Breast epithelium (tissue), 4 donors: Measurements from ENCODE around the gene PSMA7. TPM values are rescaled to one million over a fixed set of nuclear protein-coding genes. Genes with fewer than 3 reads are reported as not detected.
A peak's percentile ranks its signal among the peaks of the same experiment; 100 is the strongest.

Experiments used
- DNase-seq, 2 donors: peaks; one replicate each; pipeline ENCODE4 v3.0.0-alpha.2; 2019; ENCODE audit warnings: low spot score in 2 of 2
- H3K27ac ChIP-seq, 2 donors: fragments of 200-600 bp; sonication (generic) in 1 of 2; one replicate each; pipeline ENCODE4 v1.5.1; 2016 to 2019; ENCODE audit warnings: mild to moderate bottlenecking in 1 of 2
- H3K27me3 ChIP-seq, 2 donors: fragments of 200-600 bp; sonication (generic) in 1 of 2; one replicate each; pipeline versions ENCODE4 v1.5.1 to v1.6.0; 2017 to 2019; ENCODE audit warnings: control low read depth in 1 of 2, mild to moderate bottlenecking in 1 of 2
- H3K36me3 ChIP-seq: fragments of 200-600 bp; one replicate; pipeline ENCODE4 v1.5.1; 2019
- H3K4me1 ChIP-seq, 2 donors: fragments of 200-600 bp; sonication (generic); one replicate each; pipeline ENCODE4 v1.5.1; 2016 to 2019; ENCODE audit warnings: control low read depth in 1 of 2
- H3K4me3 ChIP-seq, 3 donors: fragments of 200-600 bp; sonication (generic); 1 replicate in 2 of 3; 2 replicates in 1 of 3; pipeline ENCODE4 v1.5.1; 2016 to 2019; ENCODE audit warnings: mild to moderate bottlenecking in 3 of 3, moderate library complexity in 2 of 3
- H3K9me3 ChIP-seq, 2 donors: fragments of 200-600 bp; sonication (generic) in 1 of 2; one replicate each; pipeline ENCODE4 v1.5.1; 2016 to 2019; ENCODE audit warnings: control low read depth in 1 of 2
- POLR2A ChIP-seq: fragments of 450-650 bp; IDR thresholded peaks from one replicate; pipeline ENCODE4 v1.6.1; 2016; ENCODE audit warnings: antibody characterized with exemption, mild to moderate bottlenecking, moderate library complexity
- POLR2AphosphoS5 ChIP-seq, 3 donors: sonication (generic); formaldehyde crosslinking; IDR thresholded peaks; one replicate each; pipeline ENCODE4 v1.6.1; 2017; ENCODE audit warnings: antibody characterized with exemption in 3 of 3
- intact Hi-C: fragments of 100-400 bp; cut with DNase I; formaldehyde crosslinking; loops from one replicate; pipeline ENCODE4 v1.15.1; 2023; ENCODE audit warnings: low total_unique reads
- total RNA-seq, 3 donors: library from RNA; depleted of rRNA; stranded (reverse); fragments of >200 nt; gene quantifications; one replicate each; pipeline ENCODE4 v1.1.0, GENCODE V29; 2016
- TF ChIP-seq, protein P1 (sequence below), 3 donors: fragments of 450-650 bp; IDR thresholded peaks; one replicate each; pipeline ENCODE4 v1.5.1; 2016 to 2017; ENCODE audit warnings: antibody characterized with exemption in 3 of 3, mild to moderate bottlenecking in 3 of 3, moderate library complexity in 3 of 3

The PSMA7 gene
- total RNA-seq, 3 donors from 2014 or later: 200 to 579 (median 380) TPM

DNA sequence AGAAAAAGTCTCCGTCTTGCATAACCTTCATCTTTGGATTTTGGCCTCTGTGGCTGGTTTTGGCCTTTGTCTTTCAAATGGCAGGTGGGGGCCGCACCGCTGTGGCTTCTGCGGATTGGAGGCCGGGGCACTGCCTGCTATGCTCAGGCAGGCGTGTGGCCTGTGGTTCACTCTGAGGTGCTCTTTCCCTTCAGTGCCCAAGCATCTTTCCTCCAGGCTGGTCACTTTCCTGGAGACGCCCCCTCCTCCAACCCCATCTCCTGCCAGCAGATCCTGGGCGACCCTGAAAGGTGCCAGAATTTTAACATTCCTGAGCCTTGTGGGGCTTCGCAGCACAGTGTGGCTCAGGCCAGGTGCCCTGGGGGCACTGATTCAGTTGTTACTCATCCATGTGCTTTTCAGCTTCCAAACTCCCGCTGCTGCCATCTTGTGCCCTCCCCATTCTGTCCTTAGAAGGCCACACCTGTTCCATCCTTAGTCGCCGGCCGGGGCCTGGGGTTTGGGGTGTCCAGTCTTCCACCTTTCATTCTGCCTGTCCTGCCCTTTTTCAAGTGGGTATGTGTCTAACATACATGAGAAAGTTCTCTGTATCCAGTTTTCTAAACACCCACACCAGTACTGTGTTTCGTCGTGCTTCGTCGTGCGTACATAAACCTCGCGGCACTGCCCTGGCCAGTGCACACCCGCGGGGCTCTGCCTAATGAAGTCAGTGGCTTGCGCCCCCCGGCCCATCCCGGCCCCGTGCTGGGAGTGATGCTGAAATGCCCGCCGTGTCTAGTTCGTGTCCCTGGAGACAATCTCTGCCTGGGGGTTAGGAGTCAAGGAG is 12.4 kb upstream of the PSMA7 start:
- Histone ChIP-seq H3K4me3 (no peak overlapping the region), H3K4me1 (no peaks in the 10 kb centered on the region), H3K27ac (no peak overlapping the region), H3K36me3 (no peaks in the 10 kb centered on the region), H3K9me3 (no peaks in the 10 kb centered on the region), H3K27me3 (no peaks in the 10 kb centered on the region)
- peak in 1 of 2 donors; percentile 42 for DNase-seq
- intact Hi-C loops: no loop called here
- TF ChIP-seq POLR2A (no peak), POLR2AphosphoS5 (IDR thresholded peaks at IDR 0.05) (no peak)
- TF ChIP-seq, protein P1, sequence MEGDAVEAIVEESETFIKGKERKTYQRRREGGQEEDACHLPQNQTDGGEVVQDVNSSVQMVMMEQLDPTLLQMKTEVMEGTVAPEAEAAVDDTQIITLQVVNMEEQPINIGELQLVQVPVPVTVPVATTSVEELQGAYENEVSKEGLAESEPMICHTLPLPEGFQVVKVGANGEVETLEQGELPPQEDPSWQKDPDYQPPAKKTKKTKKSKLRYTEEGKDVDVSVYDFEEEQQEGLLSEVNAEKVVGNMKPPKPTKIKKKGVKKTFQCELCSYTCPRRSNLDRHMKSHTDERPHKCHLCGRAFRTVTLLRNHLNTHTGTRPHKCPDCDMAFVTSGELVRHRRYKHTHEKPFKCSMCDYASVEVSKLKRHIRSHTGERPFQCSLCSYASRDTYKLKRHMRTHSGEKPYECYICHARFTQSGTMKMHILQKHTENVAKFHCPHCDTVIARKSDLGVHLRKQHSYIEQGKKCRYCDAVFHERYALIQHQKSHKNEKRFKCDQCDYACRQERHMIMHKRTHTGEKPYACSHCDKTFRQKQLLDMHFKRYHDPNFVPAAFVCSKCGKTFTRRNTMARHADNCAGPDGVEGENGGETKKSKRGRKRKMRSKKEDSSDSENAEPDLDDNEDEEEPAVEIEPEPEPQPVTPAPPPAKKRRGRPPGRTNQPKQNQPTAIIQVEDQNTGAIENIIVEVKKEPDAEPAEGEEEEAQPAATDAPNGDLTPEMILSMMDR (IDR thresholded peaks at IDR 0.05): no peak

DNA sequence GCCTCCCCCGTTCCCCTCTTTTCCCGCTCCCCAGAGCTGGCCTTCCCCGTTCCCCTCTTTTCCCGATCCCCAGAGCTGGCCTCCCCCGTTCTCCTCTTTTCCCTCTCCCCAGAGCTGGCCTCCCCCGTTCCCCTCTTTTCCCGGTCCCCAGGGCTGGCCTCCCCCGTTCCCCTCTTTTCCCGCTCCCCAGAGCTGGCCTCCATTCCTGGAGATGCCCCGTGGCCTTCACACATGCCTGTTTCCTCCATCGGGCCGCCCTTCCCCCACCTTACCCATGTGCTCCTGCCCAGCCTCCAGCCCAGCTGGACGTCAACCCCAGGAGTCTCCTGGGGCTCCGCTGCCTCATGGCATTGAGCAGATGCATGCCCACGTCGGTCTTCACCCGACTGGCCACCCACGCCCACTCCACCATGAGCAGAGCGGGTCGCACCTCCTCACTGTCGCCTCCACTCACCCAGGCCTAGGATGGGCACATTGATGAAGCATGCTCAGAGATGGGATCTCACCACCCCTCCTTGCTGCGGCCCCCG is 8.7 kb upstream of the PSMA7 start:
- H3K36me3 ChIP-seq: no peaks in the 10 kb centered on the region
- no peak overlapping the region for H3K4me3 ChIP-seq
- intact Hi-C loops: no loop called here
- H3K4me1 ChIP-seq: no peaks in the 10 kb centered on the region
- no peak for DNase-seq
- H3K27ac ChIP-seq: no peak overlapping the region
- TF ChIP-seq POLR2A (no peak), POLR2AphosphoS5 (IDR thresholded peaks at IDR 0.05) (no peak)
- TF ChIP-seq, protein P1 (IDR thresholded peaks at IDR 0.05): no peak
- H3K27me3 ChIP-seq: no peaks in the 10 kb centered on the region
- no peaks in the 10 kb centered on the region for H3K9me3 ChIP-seq

DNA sequence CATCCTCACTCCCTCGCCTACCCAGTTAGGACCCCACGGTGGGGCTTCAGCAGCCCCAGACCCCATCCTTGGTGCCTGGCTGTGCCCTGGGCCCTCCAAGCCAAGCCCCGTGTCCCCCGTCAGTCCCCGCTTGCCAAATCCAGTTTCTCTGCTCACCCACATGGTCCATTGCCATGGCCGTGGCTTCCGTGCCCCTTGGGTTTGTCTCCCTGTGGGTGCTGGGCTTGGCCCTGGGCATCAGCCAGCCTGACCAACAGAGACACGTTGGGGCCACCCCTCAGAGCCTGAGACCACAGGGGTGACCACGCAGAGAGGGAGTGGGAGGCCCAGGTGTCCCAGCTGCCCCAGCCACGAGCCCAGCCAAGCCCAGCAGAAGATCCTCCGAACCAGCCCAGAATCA is 8.0 kb upstream of the PSMA7 start:
- no peak for TF ChIP-seq POLR2A
- TF ChIP-seq POLR2AphosphoS5 (IDR thresholded peaks at IDR 0.05): no peak
- TF ChIP-seq, protein P1 (IDR thresholded peaks at IDR 0.05): no peak
- Histone ChIP-seq H3K27ac (no peak overlapping the region), H3K9me3 (no peaks in the 10 kb centered on the region), H3K36me3 (no peaks in the 10 kb centered on the region), H3K27me3 (no peaks in the 10 kb centered on the region), H3K4me3 (no peak overlapping the region), H3K4me1 (no peaks in the 10 kb centered on the region)
- no peak for DNase-seq
- intact Hi-C loops: no loop called here

DNA sequence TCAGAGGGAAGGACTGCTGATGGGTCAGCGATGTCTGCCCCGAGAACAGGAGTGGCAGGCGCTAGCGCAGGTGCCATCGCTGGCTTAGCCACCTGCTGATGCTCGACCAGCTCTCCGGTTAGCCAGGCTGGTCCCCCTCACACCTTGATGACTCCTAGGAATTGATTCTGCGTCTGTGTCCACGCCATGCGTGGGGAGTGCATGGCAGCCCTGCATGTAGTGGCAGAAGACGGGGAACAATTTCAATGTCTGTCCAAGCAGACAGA is 7.0 kb upstream of the PSMA7 start:
- TF ChIP-seq POLR2A: no peak
- no peak for TF ChIP-seq POLR2AphosphoS5 (IDR thresholded peaks at IDR 0.05)
- TF ChIP-seq, protein P1 (IDR thresholded peaks at IDR 0.05): no peak

DNA sequence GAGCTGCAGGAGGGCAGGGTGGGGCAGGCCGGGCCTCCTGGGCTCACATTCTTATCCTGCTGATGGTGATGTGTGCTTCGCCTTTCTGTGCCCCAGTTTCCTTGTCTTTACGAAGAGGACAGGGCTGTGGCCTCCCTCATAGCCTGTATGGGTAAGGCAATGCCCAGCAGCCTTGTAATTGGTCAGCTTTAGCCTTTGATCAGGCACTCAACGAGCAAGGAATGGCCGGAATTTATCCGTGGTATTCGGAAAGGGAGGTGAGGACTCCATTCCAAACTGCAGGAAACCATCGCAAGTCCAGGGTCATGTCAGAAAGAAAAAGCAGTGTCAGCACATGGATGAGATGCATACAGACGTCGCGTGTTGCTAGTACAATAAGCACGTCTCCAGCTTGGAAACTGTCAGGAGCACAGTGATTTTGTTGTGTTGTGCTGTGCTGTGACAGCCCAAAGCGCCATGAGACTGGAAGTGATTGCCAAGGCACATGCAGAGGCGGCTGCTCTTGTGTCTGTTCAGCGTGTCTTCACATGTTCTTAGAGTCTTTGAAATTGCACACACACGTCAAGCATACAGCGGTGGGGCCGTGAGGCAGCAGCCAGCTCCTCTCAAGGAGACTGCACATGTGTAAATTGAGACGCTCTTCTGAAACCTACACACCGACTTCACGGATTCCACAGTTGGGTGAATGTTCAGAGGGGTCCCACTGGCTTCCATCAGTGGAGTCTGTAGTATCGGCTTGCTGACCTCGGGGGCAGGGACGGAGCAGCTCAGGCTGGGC is 6.5 kb upstream of the PSMA7 start:
- intact Hi-C loops: no loop called here
- DNase-seq: peak in 1 of 2 donors; percentile 65
- Histone ChIP-seq H3K27ac (peak overlapping the region; percentile 4 to 45), H3K9me3 (no peaks in the 10 kb centered on the region), H3K27me3 (no peaks in the 10 kb centered on the region), H3K4me1 (peaks cover 0 to 1% of the 10 kb centered on the region in 2 donors), H3K36me3 (no peaks in the 10 kb centered on the region), H3K4me3 (peak overlapping the region in 1 of 3 donors; percentile 2)
- no peak for TF ChIP-seq POLR2AphosphoS5 (IDR thresholded peaks at IDR 0.05)
- TF ChIP-seq, protein P1 (IDR thresholded peaks at IDR 0.05): no peak
- no peak for TF ChIP-seq POLR2A

More for the DNA sequence above, 7.0 kb upstream of the PSMA7 start:
- intact Hi-C loops: no loop called here
- DNase-seq: no peak
- Histone ChIP-seq H3K27ac (no peak overlapping the region), H3K4me1 (no peaks in the 10 kb centered on the region), H3K4me3 (peak overlapping the region in 1 of 3 donors; percentile 2), H3K9me3 (no peaks in the 10 kb centered on the region), H3K36me3 (no peaks in the 10 kb centered on the region), H3K27me3 (no peaks in the 10 kb centered on the region)
